GM13976 (cell line): ENCODE results near the gene ARHGAP42.

Experiments used
- DNase-seq: peaks from one replicate; pipeline ENCODE4 v3.0.0; 2012; ENCODE audit warnings: low spot score
- in situ Hi-C: fragments of 300-500 bp; cut with MboI; formaldehyde crosslinking; loops from one replicate; pipeline ENCODE4 v1.12.0; 2022; ENCODE audit warnings: low sequenced_read_pairs, mixed read lengths, inconsistent platforms; ENCODE audit not compliant: unreplicated experiment
- TF ChIP-seq, protein P1 (sequence below): IDR thresholded peaks from 2 replicates; pipeline ENCODE4 v1.5.1; 2012; ENCODE audit warnings: borderline replicate concordance, mild to moderate bottlenecking; ENCODE audit not compliant: insufficient read depth; ENCODE audit errors: extremely low read depth, missing control alignments, control extremely low read depth

ARHGAP42 gene

DNA sequence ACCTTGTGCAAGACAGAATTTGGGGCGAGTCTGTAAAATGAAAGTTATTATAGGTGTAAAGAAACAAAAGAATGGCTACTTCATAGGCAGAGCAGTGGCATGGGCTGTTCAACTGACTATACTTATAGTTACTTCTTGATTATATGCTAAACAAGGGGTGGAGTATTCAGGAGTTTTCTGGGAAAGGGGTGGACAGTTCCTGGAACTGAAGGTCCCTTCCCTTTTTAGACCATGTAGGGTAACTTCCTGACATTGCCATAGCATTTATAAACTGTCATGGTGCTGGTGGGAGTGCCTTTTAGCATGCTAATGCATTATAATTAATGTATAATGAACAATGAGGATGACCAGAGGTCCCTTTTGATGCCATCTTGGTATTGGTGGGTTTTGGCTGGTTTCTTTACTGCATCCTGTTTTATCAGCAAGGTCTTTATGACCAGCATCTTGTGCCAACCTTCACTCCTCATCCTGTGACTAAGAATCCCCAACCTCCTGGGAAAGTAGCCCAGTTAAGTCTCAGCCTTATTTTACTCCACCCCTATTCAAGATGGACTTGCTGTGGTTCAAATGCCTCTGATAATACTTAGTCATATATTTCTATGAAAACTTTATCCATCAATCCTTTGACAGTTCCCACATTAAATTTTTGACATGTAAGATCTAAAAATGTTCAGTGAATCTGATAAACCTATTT is 118.6 kb downstream of the ARHGAP42 start:
- DNase-seq = no peak
- in situ Hi-C loops = no loop called here
- TF ChIP-seq, protein P1, sequence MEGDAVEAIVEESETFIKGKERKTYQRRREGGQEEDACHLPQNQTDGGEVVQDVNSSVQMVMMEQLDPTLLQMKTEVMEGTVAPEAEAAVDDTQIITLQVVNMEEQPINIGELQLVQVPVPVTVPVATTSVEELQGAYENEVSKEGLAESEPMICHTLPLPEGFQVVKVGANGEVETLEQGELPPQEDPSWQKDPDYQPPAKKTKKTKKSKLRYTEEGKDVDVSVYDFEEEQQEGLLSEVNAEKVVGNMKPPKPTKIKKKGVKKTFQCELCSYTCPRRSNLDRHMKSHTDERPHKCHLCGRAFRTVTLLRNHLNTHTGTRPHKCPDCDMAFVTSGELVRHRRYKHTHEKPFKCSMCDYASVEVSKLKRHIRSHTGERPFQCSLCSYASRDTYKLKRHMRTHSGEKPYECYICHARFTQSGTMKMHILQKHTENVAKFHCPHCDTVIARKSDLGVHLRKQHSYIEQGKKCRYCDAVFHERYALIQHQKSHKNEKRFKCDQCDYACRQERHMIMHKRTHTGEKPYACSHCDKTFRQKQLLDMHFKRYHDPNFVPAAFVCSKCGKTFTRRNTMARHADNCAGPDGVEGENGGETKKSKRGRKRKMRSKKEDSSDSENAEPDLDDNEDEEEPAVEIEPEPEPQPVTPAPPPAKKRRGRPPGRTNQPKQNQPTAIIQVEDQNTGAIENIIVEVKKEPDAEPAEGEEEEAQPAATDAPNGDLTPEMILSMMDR = no peak

DNA sequence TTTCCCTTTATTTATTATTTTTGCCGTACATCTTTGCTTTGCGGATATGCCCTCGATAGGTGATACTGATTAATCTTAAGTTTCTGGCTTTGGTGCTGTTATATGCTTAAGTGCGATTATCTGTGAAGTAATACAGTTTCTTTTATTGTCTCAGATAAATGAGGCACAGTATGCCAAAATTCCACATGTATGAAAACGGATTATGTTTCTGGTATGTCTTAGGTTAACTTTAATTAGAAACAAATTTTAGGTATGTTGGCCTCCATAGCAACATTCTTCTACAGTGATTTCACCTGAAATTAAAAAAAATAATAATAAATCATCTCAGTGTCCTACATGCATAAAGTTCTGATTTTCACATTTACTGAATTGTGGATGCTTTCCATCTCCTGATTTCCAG is 119.2 kb downstream of the ARHGAP42 start:
- TF ChIP-seq, protein P1 = no peak
- in situ Hi-C loops = no loop called here
- DNase-seq = no peak

DNA sequence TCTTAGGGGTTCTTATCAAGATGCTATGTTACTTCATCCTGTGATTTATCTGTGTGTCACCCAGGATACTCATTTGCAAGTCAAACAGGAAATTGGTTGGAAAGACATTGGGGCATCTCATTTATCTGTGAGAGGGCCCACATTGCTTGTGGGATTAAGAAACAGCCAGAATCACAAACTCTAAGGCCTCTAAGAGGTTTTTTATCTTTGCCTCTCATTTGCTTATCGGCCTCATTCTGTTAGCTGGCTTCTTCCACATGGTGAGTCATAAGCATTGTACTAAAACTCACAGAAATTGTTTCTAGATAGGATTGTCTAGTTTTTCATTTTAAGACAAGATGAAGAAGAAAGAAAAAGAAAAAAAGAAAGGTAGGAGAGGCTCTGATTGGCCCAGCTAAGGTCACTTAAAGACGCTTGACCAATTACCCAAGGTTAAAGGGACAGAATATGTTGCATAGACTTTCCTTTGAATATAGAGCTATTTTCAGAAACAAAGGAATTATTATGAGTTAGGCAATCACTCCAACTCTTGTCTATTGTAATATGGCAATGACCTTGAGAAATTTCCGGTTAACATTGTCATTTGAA is 121.9 kb downstream of the ARHGAP42 start:
- in situ Hi-C loops = no loop called here
- no peak for DNase-seq
- TF ChIP-seq, protein P1 = no peak

DNA sequence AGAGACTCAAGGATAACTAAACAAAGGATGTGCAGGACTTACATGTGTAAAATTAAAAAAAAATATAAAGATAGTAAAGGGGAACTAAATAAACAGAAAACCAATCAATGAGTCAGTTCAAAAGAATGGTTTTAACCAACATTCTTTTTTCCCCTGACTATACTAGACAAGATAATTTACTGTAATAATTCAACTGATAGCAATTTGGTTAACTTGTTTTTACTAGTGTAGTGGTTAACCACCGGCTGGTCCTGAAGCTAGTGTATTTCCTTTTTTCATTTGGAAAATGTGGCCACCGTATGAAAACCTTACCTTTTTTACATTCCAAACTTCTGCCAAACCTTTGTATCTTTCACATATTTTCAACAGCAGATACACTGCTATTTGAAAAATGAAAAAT is 123.1 kb downstream of the ARHGAP42 start:
- in situ Hi-C loops = no loop called here
- TF ChIP-seq, protein P1 = no peak
- no peak for DNase-seq

DNA sequence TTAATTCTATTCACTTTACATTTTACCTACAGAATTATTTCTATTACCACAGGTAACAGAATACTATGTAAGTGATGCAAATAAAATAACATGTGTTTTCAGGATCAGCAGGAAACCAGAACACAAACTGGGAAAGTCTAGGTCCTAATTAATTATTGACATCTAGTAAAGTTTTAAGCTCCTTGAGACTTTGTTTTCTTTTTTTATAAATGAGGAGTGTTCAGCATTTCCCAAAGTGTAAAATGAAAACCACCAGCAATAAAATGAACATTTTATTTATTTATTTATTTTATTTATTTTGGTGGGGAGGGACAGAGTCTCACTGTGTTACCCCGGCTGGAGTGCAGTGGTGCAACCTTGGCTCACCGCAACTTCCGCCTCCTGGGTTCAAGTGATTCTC is 123.6 kb downstream of the ARHGAP42 start:
- no peak for DNase-seq
- TF ChIP-seq, protein P1 = no peak
- in situ Hi-C loops = no loop called here

DNA sequence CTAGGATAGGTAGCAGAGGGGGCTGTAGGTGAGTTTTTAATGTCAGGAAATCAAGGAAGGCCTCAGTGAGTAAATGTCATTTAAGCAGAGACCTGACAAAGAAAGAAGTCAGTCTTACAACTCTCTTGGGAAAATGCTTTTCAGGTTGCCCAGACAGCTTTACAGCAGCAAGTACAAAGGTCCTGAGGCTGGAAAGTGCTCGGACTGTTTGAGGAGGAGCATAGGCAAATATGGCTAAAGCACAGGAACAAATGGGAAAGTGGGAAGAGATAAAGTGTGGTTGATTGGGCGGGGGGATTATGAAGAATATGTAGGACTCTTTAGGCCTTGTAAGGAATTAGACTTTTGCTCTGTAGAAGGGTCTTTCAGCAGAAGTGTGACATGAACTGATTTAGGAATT is 125.4 kb downstream of the ARHGAP42 start:
- TF ChIP-seq, protein P1 = no peak
- no peak for DNase-seq
- in situ Hi-C loops = no loop called here
